GF-D8 (cell line): Measurements from ENCODE around the gene SLC38A9.
A peak's percentile ranks its signal among the peaks of the same experiment; 100 is the strongest.
"Not testable (repeated sequence)": the region's sequence is repeated elsewhere in the genome, so short reads cannot be mapped to it uniquely, and the experiment has no call there.

Experiments
- DNase-seq: peaks from one replicate; lab custom pipeline; 2025; lab: John Stamatoyannopoulos, UW

Gene SLC38A9

GRCh38 chr5:55712023-55712859, at the start of gene SLC38A9:
Gene SLC38A9 (minus strand): TSS chr5:55712324. CDS start chr5:55697958, 14,366 bp downstream.
- DNase-seq, result peak; percentile 46

GRCh38 chr5:55761721-55762120, 49.6 kb upstream of the SLC38A9 start:
- DNase-seq, result not testable (repeated sequence)

GRCh38 chr5:55758714-55759113, 46.6 kb upstream of the SLC38A9 start:
- DNase-seq, result no peak

DNA sequence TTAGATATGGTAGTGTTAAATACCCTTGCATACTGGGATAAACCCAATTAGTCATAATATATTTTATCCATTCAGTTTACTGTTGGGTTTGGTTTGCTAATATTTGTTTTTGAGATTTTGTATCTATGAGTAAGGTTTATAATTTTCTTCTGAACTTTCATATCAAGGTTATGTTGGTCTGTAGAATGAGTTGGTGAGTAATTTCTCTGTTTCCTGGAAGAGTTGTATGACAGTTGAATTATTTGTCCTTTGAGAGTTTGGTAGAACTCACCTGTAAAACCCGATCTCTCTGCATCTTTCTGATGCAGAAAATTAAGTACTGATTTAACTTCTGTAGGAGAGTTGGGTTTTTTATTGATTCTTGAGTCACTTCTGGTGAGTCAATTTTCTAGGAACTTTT, 46.1 kb upstream of the SLC38A9 start:
- DNase-seq, result no peak

GRCh38 chr5:55750499-55750898, 38.4 kb upstream of the SLC38A9 start:
- no peak for DNase-seq

DNA sequence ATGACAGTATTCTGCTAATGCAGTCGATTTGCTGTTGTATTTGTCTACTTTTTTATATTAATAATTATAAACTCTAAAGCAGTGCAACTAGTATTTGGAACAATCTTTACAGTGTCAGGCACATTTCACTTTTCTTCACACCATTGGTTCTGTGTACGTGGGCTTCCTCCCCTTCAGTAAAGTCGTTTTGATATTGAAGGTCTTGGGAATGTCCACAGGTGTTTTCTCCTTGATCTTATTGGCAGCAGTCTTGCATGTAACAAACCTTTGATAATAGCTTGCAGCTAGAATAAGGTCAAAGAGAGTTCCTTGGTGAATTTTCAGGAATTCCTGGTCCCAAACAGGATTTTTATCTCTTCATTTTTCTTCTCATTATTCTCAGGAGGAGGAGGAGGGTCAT, 37.9 kb upstream of the SLC38A9 start:
- no peak for DNase-seq

- no peak for DNase-seq
Measured at GRCh38 chr5:55749387-55749786, 37.3 kb upstream of the SLC38A9 start.

DNA sequence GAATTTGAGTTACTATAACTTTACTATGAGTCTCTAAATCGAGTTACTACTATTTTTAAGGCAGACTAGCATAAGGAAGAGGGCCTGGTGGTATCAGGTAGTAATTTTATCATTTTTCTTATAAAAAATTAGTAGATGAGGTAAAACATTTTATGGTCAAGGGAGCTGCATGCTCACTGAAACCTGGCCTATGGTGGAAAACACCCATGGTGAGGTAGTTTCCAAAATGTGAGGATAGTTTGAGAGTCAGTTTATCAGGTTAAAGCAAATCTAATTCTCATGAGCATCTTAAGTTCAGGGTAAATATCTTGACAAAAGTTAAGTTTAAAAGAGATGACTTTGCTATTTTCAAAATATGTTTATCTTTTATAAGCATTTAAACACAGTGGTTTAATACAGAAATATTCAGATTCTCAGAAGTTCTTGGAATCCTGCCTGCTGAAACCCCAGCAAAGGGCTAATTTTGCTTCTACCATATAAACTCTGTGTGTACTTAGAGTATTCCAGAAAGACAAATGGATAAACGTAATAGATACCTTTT, 35.7 kb upstream of the SLC38A9 start:
- no peak for DNase-seq

GRCh38 chr5:55742778-55743177, 30.7 kb upstream of the SLC38A9 start:
- no peak for DNase-seq

DNA sequence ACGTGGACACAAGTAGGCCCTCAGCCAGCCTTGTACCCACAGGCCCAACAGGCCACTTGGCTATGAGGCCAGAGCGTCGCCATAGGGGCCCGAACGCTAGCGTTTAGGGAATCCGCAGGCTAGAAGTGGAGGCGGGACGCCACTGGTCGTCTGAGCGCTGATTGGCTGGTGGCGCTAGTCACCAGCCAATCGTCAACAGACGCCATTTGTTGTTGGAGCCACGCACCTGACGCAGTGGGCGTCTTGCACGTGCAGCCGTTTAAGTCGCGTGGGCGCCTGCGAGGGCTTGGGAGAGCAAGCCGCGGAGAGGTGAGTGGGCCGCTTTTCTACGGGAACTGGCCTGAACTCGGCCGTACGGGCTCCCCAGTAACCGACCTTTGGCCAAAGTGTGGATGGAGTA, 25.7 kb upstream of the SLC38A9 start, which contains the start of gene DDX4:
DDX4 (plus strand) TSS at position 269 of the 400 bp plus-strand sequence. CDS start 903 bp downstream, outside the sequence.
- no peak for DNase-seq

- DNase-seq, result no peak
Measured at GRCh38 chr5:55734658-55735057, 22.5 kb upstream of the SLC38A9 start.

GRCh38 chr5:55732585-55732984, 20.5 kb upstream of the SLC38A9 start:
- DNase-seq, result no peak

DNA sequence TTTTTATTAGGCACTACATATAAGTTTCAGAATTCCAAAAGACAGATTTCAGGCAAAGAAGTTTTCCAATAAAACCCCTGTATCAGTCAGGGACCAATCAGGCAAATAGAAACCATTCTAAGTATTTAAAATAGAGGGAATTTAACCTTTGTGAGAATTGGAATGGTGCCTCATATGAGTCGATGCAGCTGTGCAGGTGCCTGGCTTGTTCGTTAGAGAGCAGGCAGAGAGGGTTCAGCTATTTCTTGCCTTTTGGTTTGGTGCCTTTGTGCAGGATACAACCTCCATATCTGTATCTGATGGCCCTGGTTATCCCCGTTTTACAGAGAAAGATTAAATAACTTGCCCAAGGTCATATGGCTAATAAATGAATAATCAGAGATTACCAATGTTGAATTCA, 19.7 kb upstream of the SLC38A9 start:
- DNase-seq, result no peak

DNA sequence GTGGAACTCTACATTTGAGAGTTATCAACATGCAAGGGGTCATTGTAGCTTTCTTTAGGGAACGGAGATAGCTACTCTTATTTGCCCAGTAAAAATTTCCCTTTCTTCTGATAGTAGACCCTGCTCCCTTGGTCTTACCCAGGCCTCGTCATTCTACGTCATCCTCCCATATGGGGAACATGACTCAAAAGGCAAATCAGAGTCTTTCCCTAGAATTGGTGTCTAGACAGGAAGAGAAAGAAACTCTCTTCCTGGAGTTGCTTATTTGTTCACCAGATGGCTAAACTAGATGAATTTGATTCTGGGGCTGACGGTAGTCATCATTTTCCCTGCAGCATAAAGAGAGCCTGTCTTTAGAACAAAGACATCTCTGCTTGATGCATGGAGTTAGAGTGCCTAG, 12.2 kb upstream of the SLC38A9 start:
- DNase-seq, result no peak

DNA sequence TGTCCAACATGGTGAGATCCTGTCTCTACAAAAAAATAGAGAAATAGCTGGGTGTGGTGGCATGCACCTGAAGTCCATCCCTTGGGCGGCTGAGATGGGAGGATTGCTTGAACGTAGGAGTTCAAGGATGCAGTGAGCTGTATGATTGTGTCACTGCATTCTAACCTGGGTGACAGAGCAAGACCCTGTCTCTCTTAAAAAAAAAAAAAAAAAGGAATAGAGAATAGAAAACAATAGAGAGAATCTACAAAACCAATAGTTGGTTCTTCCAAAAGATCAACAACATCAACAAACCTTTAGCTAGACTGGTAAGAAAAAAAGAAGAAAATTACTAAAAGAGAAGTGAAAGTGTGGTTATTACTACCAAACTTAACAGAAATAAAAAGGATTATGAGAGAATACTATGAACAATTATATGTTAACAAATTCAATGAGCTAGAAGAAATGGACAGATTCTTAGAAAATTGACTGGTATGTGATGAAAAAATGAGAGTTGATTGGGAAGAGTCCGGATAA, 8.1 kb upstream of the SLC38A9 start:
- no peak for DNase-seq

DNA sequence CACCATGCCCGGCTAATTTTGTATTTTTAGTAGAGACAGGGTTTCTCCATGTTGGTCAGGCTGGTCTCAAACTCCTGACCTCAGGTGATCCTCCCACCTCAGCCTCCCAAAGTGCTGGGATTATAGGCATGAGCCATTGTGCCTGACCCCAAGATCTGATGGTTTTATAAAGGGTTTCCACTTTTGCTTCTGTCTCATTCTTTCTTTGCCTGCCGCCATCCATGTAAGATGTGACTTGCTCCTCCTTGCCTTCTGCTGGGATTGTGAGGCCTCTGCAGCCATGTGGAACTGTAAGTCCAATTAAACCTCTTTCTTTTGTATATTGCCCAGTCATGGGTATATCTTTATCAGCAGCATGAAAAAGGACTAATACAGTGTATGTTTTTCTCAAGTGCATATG, 6.9 kb upstream of the SLC38A9 start:
- not testable (repeated sequence) for DNase-seq

DNA sequence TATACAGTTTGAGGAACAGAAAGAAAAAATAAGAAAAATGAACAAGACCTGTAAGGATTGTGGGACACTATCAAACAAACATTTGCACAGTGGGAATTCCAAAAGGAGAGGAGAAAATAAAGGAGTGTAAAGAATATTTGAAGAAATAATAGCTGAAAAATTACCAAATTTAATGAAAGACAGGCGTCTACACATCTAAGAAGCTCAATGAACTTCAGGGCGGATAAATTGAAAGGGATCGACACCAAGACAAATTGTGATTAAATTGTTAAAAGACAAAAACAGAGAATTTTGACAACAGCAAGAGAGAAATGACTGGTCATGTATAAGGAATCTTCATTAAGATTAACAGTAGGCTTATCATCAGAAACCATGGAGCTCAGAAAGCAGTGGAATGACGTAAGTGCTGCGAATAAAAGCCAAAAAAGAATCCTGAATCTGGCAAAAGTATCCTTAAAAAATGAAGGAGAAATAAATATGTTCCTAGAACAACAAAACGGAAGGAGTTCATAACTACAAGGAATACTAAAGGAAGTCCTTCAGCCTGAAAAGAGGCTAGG, 3.5 kb upstream of the SLC38A9 start:
- no peak for DNase-seq

DNA sequence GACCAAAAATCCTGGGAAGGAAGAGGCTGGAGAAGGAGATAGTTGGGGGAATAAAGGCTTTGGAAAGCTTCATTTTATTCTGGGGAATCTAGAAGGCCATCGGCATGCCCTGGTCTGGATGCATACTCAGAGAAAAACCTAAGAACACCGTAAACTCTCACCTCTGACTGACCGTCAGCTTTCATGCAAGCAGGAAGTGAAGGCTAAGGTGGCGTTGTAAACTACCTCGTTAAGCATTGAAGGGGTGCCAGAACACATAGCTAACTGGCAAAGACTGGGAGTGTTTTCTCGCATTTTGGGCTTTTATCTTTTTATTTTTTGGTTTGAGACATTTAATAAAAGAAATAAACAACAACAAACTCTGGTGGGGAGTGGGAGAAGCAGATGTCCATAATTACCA, 2.6 kb upstream of the SLC38A9 start:
- DNase-seq, result no peak

DNA sequence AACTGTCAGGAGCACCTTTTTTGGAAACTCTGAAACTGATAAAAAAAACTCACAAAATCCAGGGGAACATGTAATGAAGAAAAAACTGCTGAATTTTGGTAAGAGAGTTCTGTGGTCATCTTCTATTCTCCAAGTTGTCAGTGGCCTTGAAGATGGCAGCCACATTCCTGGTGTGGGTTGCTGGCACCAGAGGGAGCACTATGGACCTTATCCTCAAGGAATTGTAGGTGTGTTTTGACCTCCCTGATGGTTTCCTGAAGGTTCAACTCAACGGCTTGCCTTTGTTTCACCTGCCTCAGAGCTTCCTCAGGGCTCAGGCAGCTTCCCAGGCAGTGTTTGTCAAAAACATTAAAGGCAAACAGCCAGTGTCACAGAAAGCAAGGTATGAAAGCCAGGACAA, 2.2 kb upstream of the SLC38A9 start:
- no peak for DNase-seq

GRCh38 chr5:55713871-55714270, 1.7 kb upstream of the SLC38A9 start:
- no peak for DNase-seq

DNA sequence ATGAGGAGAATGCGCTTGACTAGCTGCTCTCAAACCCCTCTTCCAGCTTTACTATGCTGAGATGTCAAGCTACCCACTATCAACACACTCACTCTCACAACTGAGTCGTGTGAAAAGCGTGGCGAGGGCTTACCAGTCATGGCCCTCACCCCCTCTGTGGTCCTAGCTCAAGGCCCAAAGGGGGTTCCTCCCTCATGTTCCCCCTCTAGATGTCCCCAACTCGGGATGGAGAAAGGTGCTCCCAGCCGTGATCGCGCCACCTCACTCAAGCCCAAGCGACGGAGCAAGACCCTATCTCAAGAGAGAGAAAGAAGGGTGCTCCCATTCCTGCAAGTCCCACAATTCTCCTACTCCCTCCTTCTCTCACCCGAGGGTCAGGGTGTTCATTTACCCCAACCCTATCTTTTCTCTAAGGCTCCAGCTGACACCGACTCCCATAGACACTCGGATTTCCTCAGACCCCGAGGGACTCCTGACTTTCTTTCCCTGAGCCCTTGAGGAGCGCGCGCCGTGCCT, 559 bp downstream of the SLC38A9 start:
- DNase-seq, result no peak

GRCh38 chr5:55708732-55709131, 3.4 kb downstream of the SLC38A9 start:
- no peak for DNase-seq

DNA sequence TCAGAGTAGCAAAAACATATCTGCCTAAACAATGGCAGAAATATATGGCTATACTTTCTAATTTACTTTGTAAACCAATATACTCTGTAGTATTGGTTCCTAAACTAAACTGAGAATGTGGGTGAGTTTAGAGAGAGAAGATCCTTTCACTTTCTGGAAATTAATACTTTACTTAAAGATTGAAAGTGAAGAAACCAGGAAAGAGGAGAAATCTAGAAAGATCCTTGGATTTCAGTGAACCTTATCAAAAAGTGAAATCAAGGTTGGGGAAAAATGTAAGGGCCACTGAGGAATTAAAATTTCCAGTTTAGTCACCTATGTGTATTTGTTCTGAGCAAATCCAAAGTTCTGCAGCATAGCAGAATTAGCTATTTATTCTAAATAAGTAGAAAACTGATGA, 5.9 kb downstream of the SLC38A9 start:
- DNase-seq, result no peak
